ENCODE data around the gene FOXP1.

Gene FOXP1

DNA sequence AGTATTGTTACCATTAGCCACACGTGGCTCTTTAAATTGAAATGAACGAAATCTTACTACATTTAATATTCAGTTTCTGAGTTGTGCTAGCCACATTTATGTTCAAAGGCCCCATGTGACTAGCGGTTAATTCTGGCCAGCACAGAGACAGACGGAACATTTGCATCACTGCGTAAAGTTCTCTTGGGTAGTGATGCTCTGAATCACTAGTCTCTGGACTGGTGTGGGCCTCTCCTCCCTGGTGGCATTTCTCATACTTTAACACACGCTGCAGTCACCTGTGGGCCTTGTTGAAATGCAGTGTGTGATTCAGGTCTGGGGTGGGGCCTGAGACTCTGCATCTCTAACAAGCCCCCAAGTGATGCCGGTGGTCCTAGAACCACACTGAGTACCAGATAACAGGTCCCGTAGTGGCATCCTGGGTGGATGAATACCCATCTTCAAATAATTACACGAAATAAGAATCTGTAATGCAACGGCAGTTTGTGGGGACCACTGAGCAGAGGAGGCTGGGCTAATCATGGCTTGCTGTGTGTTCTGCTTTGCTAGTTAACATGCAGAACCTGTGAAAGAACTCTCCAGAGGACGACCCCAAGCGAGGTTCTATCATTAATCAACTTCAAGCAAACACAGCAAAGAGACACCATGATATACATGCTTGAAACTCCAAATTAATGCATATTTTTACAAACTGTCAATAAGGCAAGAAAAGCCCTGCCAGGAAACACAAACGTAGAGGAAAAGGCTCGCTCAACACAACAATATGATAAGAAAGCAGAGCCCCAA, 623.8 kb downstream of the FOXP1 start:
- Histone ChIP-seq H3K4me2 (ENCODE audit: low read length) (no peak overlapping the region), H3K27ac (no peak overlapping the region), H3K4me1 (no peaks in the 10 kb centered on the region), H3K79me2 (no peaks in the 10 kb centered on the region), H3K9me3 (ENCODE audit: control insufficient read depth, low read length) (no peaks in the 10 kb centered on the region), H3K36me3 (ENCODE audit: control insufficient read depth, insufficient read depth, low read length) (no peaks in the 10 kb centered on the region), H2AFZ (no peak overlapping the region), H3K9ac (no peak overlapping the region), H3K27me3 (ENCODE audit: control insufficient read depth, insufficient read depth, low read length) (no peaks in the 10 kb centered on the region), H3K4me3 (ENCODE audit: low read depth, low read length) (no peak overlapping the region)
- TF ChIP-seq, protein P1, sequence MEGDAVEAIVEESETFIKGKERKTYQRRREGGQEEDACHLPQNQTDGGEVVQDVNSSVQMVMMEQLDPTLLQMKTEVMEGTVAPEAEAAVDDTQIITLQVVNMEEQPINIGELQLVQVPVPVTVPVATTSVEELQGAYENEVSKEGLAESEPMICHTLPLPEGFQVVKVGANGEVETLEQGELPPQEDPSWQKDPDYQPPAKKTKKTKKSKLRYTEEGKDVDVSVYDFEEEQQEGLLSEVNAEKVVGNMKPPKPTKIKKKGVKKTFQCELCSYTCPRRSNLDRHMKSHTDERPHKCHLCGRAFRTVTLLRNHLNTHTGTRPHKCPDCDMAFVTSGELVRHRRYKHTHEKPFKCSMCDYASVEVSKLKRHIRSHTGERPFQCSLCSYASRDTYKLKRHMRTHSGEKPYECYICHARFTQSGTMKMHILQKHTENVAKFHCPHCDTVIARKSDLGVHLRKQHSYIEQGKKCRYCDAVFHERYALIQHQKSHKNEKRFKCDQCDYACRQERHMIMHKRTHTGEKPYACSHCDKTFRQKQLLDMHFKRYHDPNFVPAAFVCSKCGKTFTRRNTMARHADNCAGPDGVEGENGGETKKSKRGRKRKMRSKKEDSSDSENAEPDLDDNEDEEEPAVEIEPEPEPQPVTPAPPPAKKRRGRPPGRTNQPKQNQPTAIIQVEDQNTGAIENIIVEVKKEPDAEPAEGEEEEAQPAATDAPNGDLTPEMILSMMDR (IDR thresholded peaks at IDR 0.05) = no peak

DNA sequence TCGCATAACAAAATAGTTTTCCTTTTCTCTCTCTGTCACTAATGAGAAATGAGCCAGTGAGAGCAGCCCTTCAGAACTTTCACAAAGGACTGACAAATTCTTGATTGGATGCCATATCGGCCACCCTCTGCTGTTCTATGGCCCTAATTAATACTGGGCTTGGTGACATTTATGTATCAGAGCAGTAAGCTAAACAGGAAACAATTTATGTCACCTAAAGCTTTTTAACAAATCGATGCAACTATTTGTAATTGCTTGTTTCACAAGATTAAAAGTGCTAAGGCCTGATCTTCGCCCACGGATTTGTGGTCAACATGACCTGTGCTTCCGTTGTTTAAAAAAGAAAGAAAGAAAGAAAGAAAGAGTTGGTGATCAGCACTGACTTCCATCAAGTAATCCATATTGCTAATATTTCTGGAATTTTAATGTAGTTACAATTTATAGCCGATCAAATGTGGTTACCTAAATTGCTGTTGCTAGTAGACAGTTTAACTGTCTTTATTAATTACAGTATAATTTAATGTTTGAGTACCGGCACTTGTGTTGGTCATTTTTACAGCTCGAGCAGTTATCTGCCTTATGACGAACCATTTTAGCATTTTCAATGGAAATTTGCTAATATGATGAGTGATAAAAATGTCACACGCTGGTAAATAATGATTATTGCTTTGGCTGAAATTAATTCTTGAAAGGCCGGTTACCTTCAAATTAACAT, 631.3 kb downstream of the FOXP1 start:
- Histone ChIP-seq H3K4me2 (ENCODE audit: low read length) (no peak overlapping the region), H3K36me3 (ENCODE audit: control insufficient read depth, insufficient read depth, low read length) (no peaks in the 10 kb centered on the region), H3K9ac (no peak overlapping the region), H3K27ac (no peak overlapping the region), H3K4me1 (no peaks in the 10 kb centered on the region), H3K79me2 (no peaks in the 10 kb centered on the region), H2AFZ (no peak overlapping the region), H3K4me3 (ENCODE audit: low read depth, low read length) (no peak overlapping the region), H3K9me3 (ENCODE audit: control insufficient read depth, low read length) (no peaks in the 10 kb centered on the region), H3K27me3 (ENCODE audit: control insufficient read depth, insufficient read depth, low read length) (no peaks in the 10 kb centered on the region)
- TF ChIP-seq, protein P1 (IDR thresholded peaks at IDR 0.05) = no peak

DNA sequence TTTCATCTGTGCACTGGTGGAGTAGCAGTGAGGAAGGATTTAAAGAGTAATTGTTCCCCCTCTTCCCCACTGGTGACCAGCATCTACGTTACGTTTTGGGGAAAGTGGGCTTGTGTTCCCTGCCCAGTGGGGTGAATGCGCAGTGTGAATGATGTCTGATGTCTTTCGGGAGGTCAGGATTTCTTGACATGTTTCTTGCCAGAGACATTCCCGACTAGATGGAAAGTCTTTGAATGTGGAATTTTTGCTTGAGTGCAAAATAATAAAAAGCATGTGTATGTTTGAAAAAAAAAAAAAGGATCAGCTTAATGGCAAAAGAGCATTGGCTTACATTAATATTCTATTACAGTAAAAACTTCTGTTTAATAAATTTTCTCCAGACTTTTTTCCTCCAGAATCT, 632.2 kb downstream of the FOXP1 start:
- Histone ChIP-seq H3K27ac (no peak overlapping the region), H3K79me2 (no peaks in the 10 kb centered on the region), H3K4me1 (no peaks in the 10 kb centered on the region), H3K4me3 (ENCODE audit: low read depth, low read length) (no peak overlapping the region), H3K9ac (no peak overlapping the region), H3K27me3 (ENCODE audit: control insufficient read depth, insufficient read depth, low read length) (no peaks in the 10 kb centered on the region), H3K36me3 (ENCODE audit: control insufficient read depth, insufficient read depth, low read length) (no peaks in the 10 kb centered on the region), H3K4me2 (ENCODE audit: low read length) (no peak overlapping the region), H2AFZ (no peak overlapping the region), H3K9me3 (ENCODE audit: control insufficient read depth, low read length) (no peaks in the 10 kb centered on the region)
- TF ChIP-seq, protein P1 (IDR thresholded peaks at IDR 0.05) = no peak

DNA sequence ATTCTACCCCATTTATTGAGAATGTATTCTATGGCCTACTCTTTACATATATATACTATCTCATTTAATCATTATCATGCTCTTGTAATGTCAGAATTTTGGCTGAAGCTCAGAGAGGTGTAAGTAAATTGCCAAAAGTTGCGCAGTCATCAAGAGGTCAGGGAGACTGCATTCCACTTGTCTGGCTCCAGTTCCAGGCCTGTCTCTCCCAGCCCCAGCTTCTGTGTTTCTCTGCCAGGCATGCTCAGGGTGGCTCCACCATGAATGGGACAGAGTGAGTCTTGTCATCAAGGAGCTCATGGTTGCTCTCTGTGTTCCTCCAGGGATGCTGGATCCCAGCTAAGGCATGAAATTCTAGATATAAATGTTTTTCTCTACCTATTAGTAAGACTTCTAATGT, 635.9 kb downstream of the FOXP1 start:
- no peak overlapping the region for H3K9ac ChIP-seq
- no peak overlapping the region for H3K27ac ChIP-seq
- no peaks in the 10 kb centered on the region for H3K9me3 ChIP-seq (ENCODE audit: control insufficient read depth, low read length)
- no peak overlapping the region for H3K4me3 ChIP-seq (ENCODE audit: low read depth, low read length)
- H3K27me3 ChIP-seq (ENCODE audit: control insufficient read depth, insufficient read depth, low read length) = no peaks in the 10 kb centered on the region
- no peak overlapping the region for H3K4me2 ChIP-seq (ENCODE audit: low read length)
- no peaks in the 10 kb centered on the region for H3K79me2 ChIP-seq
- TF ChIP-seq, protein P1 (IDR thresholded peaks at IDR 0.05) = no peak
- H3K4me1 ChIP-seq = no peaks in the 10 kb centered on the region
- no peak overlapping the region for H2AFZ ChIP-seq
- H3K36me3 ChIP-seq (ENCODE audit: control insufficient read depth, insufficient read depth, low read length) = no peaks in the 10 kb centered on the region

Measured in parathyroid adenoma (tissue), 2 donors.